A172 (cell line): ENCODE measurements around the gene PDCD4. TPM values are rescaled to one million over a fixed set of nuclear protein-coding genes. Genes with fewer than 3 reads are reported as not detected.

Experiments used
- DNase-seq: peaks from one replicate; pipeline ENCODE4 v3.0.0-alpha.2; 2015; ENCODE audit warnings: low spot score
- total RNA-seq: library from RNA; depleted of rRNA; stranded (reverse); fragments of >200 nt; shearing (Covaris generic); gene quantifications from 2 replicates; pipeline ENCODE4 v1.2.3, GENCODE V29; 2014

Gene PDCD4
- total RNA-seq, 1 experiment from 2014 or later, result 23.2 TPM

DNA sequence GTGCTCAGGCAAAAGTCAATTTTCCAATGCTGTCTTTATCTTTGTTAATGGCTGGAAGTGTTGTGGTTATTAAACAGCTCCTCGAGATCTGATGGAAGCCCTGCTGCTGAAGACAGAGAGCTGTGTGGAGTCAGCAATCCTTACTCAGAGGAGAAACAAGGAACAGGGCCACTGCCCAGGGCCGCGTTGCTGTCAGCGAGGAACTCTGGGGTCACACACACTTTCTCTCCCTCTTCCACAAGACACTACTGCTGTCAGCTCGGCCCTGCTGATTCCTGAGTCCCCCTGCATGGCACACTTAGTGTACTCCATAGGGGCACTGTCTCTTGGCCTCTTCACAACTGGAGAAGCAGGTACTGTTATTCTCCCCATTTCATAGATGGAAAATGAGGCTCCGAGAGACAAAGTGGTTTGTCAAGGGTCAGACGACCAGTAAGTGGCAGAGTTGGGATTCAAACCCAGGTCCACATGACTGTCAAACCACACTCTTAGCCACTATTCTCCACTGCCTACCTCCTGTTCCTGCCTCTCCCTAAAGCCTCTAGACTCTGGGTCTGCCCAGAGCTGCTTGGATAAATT lies 29.3 kb upstream of the PDCD4 start:
- DNase-seq, result no peak

DNA sequence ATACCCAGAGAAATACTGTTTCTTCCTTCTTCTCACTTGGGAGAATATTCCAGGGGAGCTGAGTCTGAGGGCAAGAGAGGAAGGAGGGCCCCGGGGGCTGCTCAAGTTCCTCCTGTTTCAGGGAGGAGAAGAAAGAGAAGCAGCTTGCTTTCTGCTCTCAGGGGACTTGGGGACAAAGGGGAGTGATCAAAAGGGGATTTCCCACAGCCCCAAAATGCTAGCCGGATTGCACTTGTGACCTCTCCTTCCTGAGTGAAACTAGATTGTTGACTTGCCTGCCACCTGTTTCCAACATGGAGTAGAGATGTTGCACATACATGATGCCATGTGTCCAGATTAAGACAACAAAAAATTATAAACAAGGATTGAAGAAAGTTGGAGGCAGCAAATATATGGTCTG lies 28.7 kb upstream of the PDCD4 start:
- DNase-seq, result no peak

DNA sequence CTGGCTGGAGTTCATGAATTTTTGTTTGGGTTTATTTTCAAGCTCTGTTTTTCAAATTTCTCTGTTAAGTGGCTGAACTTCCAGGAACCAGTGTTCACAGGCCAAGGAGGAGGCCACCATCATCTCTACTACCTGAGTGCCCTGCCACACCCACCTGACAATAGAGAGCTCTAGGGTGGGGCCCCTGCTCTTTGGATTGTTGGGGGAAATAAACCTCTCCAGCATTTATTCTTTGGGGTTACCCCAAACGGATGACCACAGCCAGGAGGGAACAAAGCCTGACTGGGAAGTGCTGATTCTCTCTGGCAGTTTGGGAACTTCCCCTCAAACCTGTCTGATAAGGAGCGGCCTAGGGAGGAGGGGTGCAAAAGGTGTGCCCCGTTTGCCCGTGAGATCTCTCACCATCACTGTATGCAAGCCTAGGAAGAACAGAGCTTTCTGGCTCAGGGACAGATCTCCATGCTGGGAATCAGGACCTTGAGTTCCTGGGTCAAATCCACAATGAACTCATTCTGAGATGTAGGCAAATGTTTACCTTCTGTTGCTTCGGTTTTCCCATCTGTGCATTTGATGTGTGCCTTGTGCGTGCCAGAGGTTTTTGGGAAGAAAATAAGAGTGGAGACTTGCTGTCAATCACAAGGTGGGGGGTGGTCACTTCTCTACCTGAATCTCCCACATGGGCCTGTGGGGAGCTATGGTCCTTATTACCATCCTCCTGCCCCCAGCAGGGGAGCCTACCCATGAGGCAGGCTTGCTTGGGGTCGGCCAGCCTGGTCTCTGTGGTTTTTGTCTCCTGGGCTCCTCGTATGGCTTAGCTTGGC lies 27.7 kb upstream of the PDCD4 start:
- no peak for DNase-seq

DNA sequence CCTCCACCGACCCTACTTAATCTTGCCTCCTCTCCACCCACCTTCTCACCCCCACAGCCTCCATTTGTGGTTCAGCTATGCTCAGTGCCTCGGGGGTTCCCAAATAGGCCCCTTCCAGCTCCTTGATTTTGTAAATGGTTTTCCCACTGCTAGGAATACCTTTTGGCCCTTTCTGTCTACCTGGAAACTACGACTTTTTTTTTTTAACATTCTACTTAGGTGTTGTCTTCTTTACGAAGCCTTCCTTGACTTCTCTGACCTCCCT lies 27.2 kb upstream of the PDCD4 start:
- no peak for DNase-seq

DNA sequence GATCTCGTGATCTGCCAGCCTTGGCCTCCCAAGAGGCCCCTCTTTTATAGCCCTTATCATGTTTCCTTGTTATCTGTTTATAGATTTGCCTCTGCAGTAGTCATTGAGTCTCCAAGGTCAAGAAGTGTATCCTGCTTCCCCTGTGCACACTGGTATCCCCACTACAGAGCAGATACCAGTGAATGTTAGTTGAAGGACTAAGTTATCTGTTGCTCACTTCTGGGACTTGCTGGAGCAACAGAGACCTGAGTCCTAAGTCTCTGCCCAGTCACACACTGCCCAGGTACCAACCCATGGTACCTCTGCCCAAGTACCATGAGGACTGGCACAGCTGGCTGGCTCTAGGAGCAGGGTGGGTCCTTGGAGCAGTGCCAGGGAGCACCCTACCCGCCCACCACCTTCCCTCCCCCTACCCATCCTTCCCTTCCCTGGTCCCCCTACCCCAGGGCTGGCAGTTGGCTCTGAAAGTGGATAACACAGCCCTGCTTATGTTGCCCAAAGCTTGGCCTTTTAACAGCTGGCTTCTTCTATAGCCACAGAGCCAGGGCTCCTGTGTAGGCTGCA lies 26.5 kb upstream of the PDCD4 start:
- no peak for DNase-seq

DNA sequence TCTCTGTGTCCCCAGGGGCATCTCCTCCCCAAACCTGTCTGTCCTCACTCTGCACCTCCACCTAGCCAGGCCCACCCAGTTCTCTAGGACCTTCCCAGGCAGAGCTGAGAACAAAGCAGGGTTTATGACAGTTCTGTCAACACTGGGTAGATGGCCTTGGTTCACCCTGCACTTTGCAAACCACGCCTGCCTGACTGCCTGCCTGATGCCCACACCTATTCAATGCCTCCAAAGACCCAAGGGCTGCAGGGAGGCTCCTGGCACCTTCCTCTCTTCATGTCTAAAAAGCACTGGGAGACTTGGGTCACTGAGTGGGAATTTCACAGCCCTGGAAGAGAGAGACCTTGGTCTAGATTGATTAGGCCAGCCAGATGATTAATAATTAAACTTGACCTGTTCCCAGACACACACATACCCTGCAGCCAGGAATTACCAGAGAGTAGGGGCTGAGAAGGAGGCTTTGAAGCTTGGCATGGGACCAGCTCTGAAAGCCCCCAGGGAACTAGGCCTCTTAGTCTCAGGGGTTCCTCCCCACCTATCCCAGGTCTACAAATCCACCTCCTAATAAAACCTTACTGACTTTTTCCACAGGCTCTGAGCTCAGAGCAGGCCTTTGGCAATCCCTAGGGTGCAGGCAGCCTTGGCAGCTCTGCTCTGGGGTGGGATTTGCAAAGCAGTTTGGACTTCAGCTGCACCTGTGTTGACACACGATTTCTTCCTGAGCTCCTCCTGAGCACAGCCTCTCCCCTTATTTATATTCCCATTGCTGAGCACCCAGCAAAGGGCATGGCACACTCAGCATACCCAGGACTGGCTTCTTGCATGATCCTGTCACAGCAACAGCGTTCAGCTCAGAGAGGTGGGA lies 25.7 kb upstream of the PDCD4 start:
- DNase-seq, result no peak

DNA sequence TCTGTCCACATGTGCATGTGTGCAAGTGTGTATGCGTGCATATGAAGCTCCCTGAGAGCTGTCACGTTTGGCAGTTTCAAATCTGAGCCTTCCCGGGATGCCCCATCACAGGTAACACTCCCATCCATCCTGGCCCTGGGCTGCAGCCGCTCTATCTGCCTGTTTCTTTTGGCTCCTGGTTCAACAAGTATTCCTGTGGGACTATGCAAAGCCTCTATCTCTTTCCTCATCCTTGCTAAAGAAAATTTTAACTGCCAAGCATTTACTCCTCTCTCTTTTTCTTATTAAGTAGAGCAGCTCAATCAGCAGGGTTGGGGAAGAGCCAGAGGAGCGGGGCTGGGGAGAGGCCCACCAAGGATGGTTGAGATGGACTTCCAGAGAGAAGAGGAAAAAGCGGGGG lies 24.4 kb upstream of the PDCD4 start:
- no peak for DNase-seq

DNA sequence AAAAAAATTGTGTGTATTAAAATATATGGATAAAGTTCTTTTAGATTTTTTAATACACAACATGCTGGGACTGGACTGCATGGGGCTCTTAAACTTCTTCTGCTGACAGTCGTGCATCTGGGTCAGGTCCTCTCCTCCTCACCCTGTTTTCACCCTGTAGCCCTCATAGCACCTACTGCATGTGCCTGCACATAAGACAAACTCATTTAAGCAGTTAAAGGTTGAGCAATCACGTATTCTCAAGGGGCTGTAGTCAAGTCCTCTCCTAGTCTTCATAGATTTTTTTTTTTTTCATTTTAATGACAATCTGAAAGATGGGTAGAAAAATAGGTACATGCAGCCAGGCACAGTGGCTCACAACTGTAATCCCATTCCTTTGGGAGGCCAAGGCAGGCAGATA lies 23.6 kb upstream of the PDCD4 start:
- no peak for DNase-seq

DNA sequence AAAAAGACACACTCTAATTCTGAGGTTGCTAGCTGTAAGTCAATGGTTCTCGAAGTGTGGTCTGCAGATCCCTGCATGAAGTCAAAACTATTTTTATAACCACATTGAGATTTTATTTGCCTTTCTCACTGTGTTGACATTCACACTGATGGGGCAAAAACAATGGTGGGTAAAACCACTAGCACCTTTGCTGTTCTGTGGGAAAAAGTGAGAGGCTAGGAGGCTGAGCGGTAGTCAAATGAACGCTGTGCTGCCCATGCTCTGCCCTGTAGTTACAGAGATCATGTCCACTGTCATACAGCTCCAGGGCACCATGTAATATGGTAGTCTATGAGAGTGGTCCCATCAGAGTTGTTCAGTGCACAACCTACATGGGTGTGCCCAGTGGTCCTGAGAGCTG lies 21.6 kb upstream of the PDCD4 start:
- no peak for DNase-seq

DNA sequence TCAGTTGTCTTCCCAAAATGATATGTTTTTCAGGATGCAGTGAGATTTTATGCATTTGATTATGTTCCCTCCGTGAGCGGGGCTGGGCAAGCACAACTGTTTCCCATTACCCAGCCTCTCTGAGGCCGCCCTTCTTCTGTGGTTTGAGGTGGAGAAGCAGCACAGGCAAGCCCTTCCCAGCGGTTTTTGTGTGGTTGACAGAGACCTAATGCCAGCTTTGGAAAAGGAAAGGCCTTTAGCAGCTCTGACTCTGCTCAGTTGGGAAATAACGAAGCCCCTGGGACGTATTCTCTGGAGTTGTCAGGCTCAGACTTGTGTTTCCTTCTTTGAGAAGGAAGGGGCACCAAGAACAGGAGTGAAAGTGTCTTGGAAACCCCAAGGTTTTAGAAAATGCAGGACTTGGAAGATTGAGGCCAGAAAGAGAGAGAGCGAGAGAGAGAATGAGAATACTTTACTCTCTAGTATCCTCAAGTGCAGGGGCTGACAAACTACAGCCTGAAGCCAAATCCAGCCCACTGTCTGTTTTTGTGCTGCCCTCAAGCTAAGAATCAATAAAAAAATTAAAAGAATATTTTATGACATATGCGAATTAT lies 20.6 kb upstream of the PDCD4 start:
- no peak for DNase-seq

DNA sequence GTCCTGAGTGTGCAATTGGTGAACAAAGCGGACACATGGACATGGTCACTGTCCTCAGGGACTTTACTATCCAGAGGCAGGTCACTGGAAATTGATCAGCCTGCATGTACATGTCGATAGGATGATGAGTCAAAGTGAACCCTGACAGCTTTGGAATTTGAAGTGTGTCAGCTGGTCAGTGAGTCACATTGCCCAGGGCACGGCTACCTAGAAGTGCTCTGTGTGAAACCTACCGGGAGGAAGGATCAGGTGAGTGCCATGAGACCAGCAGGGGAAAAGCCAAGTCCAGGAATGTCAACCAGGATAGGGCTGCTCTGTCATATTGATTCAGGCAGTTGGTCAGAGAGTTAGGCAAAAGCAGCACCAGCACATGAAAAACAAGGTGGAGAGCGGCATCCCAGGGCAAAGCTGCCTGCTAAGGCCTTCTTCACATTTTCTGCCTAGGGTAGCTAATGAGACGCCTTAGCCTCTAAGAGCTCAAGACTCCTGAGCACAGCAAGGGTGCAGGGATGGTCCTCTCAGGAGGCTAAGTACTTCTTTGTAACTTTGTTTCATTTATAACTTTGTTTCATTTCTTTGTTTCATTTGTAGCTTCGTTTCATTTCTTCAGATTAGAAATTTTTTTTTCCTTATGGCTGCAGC lies 19.4 kb upstream of the PDCD4 start:
- DNase-seq, result peak; percentile 27

DNA sequence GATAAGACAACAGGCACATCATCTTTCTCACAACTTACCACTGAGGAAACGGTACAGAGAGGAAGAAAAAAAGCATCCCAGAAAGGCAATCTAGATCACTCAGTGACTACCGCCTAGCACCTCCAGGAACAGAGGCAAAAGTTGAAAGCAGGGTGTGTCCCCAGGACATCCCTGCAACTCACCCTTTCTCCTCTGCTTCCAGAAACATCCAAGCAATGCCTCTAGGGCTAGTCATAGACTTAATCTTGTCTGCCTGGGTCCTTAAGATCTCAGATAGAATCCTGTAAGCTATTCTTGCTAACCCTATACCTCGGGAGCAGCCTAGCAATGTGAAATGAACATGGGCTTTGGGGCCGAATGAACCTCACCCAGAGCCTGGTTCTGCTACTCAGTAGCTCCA lies 18.8 kb upstream of the PDCD4 start:
- no peak for DNase-seq

DNA sequence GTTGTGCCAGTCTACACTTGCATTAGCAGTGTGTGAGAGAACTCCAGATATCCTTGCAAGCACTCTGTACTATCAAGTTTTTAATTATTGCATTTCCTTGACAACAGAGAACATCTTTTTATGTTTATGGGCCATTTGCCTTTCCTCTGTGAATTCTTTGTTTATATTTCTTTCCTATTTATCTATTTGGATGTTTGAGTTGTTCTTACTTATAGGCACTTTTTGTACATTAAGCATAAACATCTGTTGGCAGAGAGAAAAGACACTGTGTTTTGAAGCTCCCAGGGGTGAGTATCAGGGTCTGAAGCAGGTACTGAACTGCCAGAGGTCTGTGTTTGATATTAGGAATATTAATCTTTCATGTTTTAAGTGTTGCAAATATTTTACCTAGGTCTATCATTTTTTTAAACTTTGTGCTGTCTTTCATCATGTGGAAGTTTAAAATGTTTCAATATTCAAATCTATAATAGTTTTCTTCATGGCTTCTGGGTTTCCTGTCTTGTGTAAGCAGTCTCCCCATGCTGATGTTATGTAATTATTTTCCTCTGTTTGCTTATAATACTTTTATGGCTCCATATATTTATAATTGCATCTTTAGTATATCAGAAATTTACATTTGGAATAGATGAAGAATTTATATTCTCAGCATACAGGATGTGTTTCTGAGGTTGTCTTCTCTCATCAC lies 17.7 kb upstream of the PDCD4 start:
- no peak for DNase-seq

DNA sequence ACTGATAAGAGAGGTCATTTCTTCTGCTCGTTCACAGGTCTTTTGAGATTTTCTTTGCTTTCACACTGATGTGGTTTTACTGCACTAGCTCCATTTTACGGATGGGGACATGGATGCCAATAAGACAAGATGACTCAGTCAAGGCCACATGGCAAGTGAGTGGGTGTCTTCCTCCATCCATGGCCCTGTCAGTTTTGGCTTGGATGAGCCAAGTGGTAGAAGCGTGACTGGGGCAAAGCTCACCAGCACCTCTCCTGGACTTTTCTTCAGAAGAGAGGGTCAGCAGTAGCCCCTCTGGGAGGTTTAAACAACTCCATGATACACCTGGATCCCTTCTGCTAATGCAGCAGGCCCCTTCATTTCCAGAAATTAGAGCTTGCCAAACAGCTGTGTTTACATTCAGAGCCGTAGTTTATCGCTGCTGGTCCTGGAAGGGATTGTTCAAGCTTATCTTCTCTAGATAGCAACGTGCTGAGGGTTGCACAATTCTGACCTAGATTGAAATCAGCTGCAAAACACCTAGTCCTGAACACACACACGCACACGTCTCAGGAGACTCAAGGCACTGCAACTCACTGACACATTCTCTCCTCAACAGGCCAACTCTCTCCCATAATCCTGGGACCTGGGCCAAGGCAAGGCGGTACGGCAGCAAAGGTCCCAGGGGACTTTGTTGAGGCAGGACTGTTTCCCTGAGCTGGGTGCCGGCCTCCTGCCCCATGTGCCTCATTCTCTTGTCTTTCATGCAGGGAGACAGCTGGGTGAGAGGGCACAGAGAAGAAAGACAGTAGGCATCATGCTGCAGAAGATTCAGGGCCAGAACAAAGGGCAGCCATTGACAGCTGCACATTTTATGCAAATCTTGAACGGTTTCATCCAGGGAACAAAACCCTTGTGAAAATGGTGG lies 14.2 kb upstream of the PDCD4 start:
- DNase-seq, result no peak

DNA sequence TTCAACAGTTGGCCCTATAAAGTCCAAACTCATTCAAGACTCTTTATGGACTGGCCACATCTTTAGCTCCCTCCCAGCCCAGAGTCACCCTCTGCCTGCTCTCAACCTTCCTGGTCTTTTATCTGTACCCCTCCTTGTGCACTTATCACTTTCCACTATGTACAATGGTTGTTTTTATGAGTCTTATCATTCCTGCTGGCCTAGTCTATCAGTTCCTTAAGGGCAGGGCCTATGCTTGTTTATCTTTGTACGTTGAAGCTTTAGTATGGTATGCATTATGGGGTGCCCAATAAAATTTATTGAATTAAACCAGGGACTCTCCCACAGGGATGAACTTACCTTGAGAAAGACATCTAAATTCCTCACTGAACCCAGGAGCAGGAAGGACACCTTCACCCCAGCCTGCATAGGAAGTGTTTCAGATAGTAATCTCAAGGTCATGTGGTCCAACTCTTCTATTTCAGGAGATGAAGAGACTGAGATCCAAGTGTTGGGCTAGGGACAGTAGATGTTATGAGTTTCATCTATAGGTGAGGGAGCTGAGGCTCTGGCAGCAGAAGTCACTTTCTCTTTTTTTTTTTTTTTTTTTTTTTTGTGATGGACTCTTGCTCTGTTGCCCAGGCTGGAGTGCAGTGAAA lies 13.3 kb upstream of the PDCD4 start:
- no peak for DNase-seq

DNA sequence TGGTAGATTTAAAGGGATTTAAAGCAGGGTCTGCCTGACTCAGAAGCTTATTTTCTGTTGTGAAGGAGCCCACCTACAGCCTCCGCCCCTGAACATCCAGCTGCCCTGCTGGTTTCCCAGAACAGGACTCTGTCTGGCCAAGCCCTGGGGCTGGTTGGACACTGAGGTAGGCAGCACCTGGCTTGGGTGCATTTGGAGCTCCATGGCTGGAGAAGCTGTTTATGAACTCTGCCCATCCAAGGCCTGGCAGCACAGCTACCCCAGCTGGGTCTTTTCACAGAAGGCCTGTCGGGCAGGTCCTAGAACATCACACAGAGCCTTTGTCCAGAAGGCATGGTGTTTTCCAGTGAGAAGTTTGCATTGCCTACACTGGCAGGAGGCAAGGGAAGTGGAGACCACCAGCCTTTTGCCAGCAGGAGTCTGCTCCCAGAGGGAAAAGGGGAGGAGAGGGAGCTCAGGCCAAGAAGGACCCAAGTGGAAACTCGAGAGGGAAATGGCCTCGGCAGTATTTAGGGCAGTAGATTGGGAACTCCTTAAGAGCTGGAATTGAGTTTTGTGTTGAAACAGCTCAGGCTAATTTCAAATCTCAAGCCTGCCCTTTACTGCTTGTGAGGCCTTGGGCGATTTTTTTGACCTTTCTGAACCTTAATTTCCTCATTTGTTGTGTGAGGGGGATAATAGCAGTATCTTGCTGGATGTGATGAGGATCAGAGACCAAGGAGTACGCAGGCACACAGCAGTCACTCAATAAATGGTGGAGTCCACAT lies 12.3 kb upstream of the PDCD4 start:
- DNase-seq, result no peak

DNA sequence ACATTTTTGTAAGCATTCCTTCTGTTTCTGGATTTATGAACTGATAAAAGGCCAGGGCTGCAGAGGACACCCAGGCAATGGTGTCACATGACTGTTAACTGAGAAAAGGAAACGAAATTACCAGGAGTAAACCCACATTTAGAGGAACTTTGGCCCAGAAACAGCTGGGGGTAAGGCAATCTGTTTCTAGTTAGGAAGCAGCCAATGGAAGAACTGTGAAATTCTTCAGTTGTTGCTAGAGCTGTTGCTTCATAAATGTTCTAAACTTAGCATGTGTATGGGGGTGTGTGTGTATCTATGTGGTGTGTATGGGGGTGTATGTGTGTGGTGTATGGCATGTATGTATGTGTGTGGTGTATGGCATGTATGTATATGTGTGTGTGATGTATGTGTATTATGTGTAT lies 11.8 kb upstream of the PDCD4 start:
- no peak for DNase-seq

DNA sequence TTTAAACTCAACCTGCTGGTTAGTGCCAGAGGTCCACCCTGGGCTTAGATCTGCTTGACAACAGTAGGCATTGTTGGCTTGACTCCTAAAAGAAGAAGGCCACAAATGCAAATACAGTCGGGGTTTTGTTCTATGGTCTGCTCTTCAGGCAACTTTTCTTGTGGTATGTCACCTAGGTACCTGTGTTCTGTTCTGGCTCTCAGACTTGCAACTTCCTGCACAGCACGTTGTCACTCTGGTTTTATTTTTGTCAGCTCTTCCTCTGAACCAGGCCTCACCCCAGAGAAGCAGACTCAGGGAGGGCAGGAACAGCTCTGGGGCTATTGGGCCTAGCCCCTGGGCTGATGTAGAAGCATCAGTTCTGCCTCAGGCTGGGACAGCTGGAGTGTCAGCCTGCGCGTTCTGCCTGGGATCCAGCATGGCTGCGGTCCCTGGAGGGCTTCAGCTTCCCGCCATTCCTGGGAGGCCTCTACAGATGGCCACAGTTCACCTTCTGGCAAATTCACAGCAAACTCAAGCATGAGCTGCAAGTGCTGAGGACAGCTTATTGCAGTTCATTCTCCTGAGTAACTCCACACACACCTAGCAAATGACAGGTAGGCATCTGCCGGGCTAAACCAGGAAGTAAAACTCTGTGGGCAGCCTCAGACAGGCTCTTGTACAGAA lies 11.0 kb upstream of the PDCD4 start:
- DNase-seq, result no peak
